Vein endothelial cell (primary cell): ENCODE results near the gene NEU3. TPM values are rescaled to one million over a fixed set of nuclear protein-coding genes. Genes with fewer than 3 reads are reported as not detected.

Experiments
- small RNA-seq: library from RNA; depleted of rRNA; stranded (forward); fragments of <200 nt; gene quantifications from one replicate; pipeline ENCODE3, GENCODE V24; 2012
- total RNA-seq: library from RNA; depleted of rRNA; stranded (reverse); fragments of >200 nt; gene quantifications from 2 replicates; pipeline ENCODE4 v1.2.3, GENCODE V29; 2012

The NEU3 gene, protein sequence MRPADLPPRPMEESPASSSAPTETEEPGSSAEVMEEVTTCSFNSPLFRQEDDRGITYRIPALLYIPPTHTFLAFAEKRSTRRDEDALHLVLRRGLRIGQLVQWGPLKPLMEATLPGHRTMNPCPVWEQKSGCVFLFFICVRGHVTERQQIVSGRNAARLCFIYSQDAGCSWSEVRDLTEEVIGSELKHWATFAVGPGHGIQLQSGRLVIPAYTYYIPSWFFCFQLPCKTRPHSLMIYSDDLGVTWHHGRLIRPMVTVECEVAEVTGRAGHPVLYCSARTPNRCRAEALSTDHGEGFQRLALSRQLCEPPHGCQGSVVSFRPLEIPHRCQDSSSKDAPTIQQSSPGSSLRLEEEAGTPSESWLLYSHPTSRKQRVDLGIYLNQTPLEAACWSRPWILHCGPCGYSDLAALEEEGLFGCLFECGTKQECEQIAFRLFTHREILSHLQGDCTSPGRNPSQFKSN
- total RNA-seq, result 6.0 and 12.4 TPM in 2 replicates

DNA sequence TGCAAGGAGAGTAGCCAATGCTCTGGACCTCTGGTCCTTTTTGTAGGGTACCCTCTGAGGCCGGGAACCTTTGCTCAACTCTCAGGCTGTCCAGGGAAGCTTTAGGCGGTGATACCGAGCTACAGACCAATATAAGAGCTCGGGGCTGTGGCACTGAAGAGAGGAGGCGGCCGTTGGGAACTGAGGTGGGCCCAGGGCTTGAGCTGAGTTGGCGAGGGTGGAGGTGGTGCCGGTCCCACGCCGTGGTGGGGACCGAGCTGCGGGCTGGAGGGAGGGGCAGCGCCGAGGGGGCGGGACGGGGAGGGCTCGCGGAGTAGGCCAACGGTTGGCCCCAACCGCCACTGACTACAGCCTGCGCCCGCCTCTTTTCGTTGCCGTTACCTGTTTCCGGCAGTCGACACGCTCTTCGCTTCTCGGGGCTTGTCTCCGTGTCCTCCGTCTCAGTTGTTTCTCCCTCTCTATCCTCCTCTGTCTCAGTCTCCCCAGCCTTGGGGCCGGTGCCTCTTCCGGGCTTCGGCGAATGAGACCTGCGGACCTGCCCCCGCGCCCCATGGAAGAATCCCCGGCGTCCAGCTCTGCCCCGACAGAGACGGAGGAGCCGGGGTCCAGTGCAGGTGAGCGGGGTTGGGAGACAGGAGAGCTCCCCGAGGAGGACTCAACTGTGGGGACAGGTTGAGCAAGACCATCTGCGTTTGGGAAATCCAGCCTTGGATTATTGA is at the start of gene NEU3:
Gene NEU3 (plus strand): TSS at position 393 of the 719 bp plus-strand sequence. CDS start 128 bp downstream, at position 521.

DNA sequence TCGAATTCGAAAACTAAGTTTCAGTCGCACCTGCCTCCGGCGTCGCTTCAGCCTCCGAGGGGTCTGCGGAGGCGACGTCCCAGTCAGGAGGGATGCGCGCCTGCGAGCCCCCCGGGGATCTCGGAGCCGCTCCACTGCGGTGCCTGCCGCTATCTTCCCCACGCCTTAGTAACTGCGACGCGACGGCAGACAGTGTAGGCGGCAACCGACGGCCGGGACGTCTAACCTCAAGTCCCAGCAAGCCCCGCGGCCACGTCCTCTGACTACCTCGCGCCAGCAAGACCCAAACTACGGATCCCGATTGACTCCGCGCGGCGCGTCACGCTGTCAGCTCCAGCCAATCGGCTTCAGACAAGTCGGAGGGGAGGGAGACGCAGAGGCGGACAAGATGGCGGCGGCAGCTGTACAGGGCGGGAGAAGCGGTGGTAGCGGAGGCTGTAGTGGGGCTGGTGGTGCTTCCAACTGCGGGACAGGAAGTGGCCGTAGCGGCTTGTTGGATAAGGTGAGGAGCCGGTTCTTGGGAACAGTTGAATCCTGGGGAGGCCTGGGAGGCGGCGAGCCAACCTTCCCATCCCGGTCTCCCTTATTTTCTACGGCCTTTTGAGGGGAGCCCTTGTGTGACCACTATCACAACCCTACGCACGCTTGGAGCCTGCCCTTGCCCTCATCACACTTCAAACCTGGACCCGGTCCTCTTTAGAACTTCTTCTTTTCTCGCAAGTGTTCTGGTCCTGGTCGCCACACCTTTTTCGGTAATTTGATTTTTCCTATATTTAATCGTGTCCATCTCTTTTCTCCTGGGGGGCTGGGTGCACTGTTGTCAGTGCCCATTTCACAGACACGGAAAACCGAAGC is 39.6 kb upstream of the NEU3 start, which contains the start of the genes SPCS2 and XRRA1:
Gene SPCS2 (plus strand): TSS at position 369 of the 855 bp plus-strand sequence. CDS start 20 bp downstream, at position 389.
Gene XRRA1 (minus strand): TSS at position 194 of the 855 bp plus-strand sequence. CDS start 8,213 bp downstream, outside the sequence.

Small RNA genes within 50 kb of the gene (small RNA-seq; reads per million reads assigned to genes)
- not detected for gene RNU6-216P

Other genes with a start within 250 kb of the NEU3 start
- gene RNF169, start 240.1 kb upstream of the NEU3 start, total RNA-seq, result 28.1 and 37.1 TPM in 2 replicates
- 15.0 and 18.9 TPM in 2 replicates for gene XRRA1, start 39.8 kb upstream of the NEU3 start, total RNA-seq
- gene SPCS2, start 39.7 kb upstream of the NEU3 start, total RNA-seq, result 33.6 and 36.9 TPM in 2 replicates
- not detected in 2 replicates for gene OR2AT4, start 107.9 kb downstream of the NEU3 start, total RNA-seq
- 0.57 and 0.65 TPM in 2 replicates for gene SLCO2B1, start 162.2 kb downstream of the NEU3 start, total RNA-seq